Erythroblast (primary cell): ENCODE results near the gene CER1.
A peak's percentile ranks its signal among the peaks of the same experiment; 100 is the strongest.

Experiments
- GATA1 ChIP-seq: IDR thresholded peaks from 2 replicates; pipeline ENCODE4 v1.6.1; 2011; ENCODE audit warnings: low read depth, mild to moderate bottlenecking, control low read depth, low read length, moderate library complexity
- POLR2A ChIP-seq: IDR thresholded peaks from 2 replicates; pipeline ENCODE4 v1.6.1; 2011; ENCODE audit warnings: mild to moderate bottlenecking, low read length

GRCh38 chr9:14693251-14693861 lies 29.2 kb downstream of the CER1 start, which contains the start of gene ZDHHC21:
- TF ChIP-seq POLR2A, result peak; percentile 46
- no peak for TF ChIP-seq GATA1
